OCI-LY1 (cell line): ENCODE data around the gene CLDN22.

Experiments used
- H2AFZ ChIP-seq: fragments of 200-600 bp; sonication (generic), shearing (Covaris generic); 2 replicates; pipeline ENCODE4 v1.6.0; 2014; ENCODE audit warnings: antibody characterized with exemption, mild to moderate bottlenecking, low read length
- H3F3A ChIP-seq: fragments of 200-600 bp; sonication (generic), shearing (Covaris generic); 2 replicates; pipeline ENCODE4 v1.6.0; 2014; ENCODE audit warnings: mild to moderate bottlenecking, antibody characterized with exemption, low read length, moderate library complexity; ENCODE audit not compliant: insufficient read depth
- H3K27ac ChIP-seq: fragments of 200-600 bp; sonication (generic); 2 replicates; pipeline ENCODE4 v1.5.1; 2014; ENCODE audit warnings: low read length, mixed run types, mild to moderate bottlenecking, low read depth; ENCODE audit not compliant: poor library complexity, severe bottlenecking
- H3K27me3 ChIP-seq: fragments of 200-600 bp; sonication (generic); 2 replicates; pipeline ENCODE4 v1.6.0; 2014; ENCODE audit warnings: antibody characterized with exemption, mild to moderate bottlenecking, low read length, moderate library complexity; ENCODE audit not compliant: insufficient read depth
- H3K36me3 ChIP-seq: fragments of 200-600 bp; sonication (generic); 2 replicates; pipeline ENCODE4 v1.6.1; 2014; ENCODE audit warnings: mild to moderate bottlenecking, antibody characterized with exemption, low read length, moderate library complexity, mixed read lengths; ENCODE audit not compliant: insufficient read depth
- H3K4me1 ChIP-seq: fragments of 200-600 bp; sonication (generic); 2 replicates; pipeline ENCODE4 v1.5.1; 2014; ENCODE audit warnings: mild to moderate bottlenecking, low read length, moderate library complexity; ENCODE audit not compliant: insufficient read depth, severe bottlenecking
- H3K4me2 ChIP-seq: fragments of 200-600 bp; sonication (generic), shearing (Covaris generic); 2 replicates; pipeline ENCODE4 v1.6.1; 2014; ENCODE audit warnings: low read length
- H3K4me3 ChIP-seq: fragments of 200-600 bp; sonication (generic); 2 replicates; pipeline ENCODE4 v1.5.1; 2014; ENCODE audit warnings: low read length, low read depth, mild to moderate bottlenecking, mixed read lengths; ENCODE audit not compliant: poor library complexity, severe bottlenecking
- H3K79me2 ChIP-seq: fragments of 200-600 bp; shearing (Covaris generic); 2 replicates; pipeline ENCODE4 v1.6.1; 2016; ENCODE audit warnings: mixed run types, low read length, mixed read lengths; ENCODE audit not compliant: insufficient read depth
- H3K9ac ChIP-seq: fragments of 200-600 bp; sonication (generic), shearing (Covaris generic); 2 replicates; pipeline ENCODE4 v1.6.1; 2014; ENCODE audit warnings: mild to moderate bottlenecking, low read length, mixed read lengths
- H3K9me2 ChIP-seq: fragments of 200-600 bp; sonication (generic), shearing (Covaris generic); 2 replicates; pipeline ENCODE4 v1.6.1; 2014; ENCODE audit warnings: low read depth, mild to moderate bottlenecking, low read length, mixed read lengths
- H3K9me3 ChIP-seq: fragments of 200-600 bp; shearing (Covaris generic); 2 replicates; pipeline ENCODE4 v1.6.1; 2014; ENCODE audit warnings: low read length, mixed read lengths
- H4K20me1 ChIP-seq: fragments of 200-600 bp; sonication (generic), shearing (Covaris generic); 2 replicates; pipeline ENCODE4 v1.6.0; 2016; ENCODE audit warnings: mild to moderate bottlenecking, low read length; ENCODE audit not compliant: insufficient read depth
- EZH2 ChIP-seq: fragments of 200-600 bp; sonication (generic), shearing (Covaris generic); IDR thresholded peaks from 2 replicates; pipeline ENCODE4 v1.8.0; 2017; ENCODE audit warnings: borderline replicate concordance, mixed run types, mild to moderate bottlenecking, antibody characterized with exemption, low read length, moderate library complexity, mixed read lengths
- TF ChIP-seq, protein P1 (sequence below): fragments of 200-600 bp; sonication (generic), shearing (Covaris generic); IDR thresholded peaks from 2 replicates; pipeline ENCODE4 v1.5.1; 2017; ENCODE audit warnings: mild to moderate bottlenecking, antibody characterized with exemption, low read length, moderate library complexity, mixed read lengths

CLDN22 gene

DNA sequence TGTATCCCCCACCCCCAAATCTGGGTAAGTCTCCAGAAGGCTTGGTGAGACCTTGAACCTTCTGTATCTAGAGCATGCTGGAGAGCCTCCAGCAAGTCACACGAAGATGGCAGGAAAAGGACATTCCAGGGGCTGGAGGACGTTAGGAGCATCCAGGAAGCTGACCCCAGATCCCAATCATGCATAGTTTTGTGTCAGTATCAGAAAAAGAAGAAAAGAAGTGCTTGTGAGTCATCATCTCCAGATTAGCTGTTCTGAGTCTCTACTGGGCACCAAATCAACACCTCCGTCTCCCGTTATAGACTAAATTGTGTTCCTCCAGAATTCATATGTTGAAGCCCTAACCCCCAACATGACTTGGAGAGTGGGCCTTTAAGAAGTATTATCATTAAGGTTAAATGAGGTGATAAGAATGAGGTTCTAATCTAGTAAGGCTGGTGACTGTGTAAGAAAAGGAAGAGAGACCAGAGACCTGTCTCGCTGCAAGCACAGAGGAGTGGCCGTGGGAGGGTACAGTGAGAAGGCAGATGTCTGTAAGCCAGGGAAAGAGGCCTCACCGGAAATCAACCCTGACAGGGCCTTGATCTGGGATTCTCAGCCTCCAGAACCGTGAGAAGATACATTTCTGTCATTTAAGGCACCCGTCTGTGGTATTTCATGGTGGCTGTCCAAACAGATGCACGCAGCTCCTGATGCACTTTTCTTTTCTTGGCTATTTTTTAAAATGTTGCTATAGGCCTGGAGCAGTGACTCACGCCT lies 40.3 kb upstream of the CLDN22 start:
- no peak overlapping the region for H3K4me3 ChIP-seq
- no peak overlapping the region for H3K27ac ChIP-seq
- no peaks in the 10 kb centered on the region for H3K36me3 ChIP-seq
- no peak overlapping the region for H3K4me2 ChIP-seq
- H3K9me3 ChIP-seq = no peaks in the 10 kb centered on the region
- no peaks in the 10 kb centered on the region for H4K20me1 ChIP-seq
- H2AFZ ChIP-seq = no peak overlapping the region
- H3K9me2 ChIP-seq = no peaks in the 10 kb centered on the region
- H3F3A ChIP-seq = no peaks in the 10 kb centered on the region
- no peak overlapping the region for H3K9ac ChIP-seq
- no peaks in the 10 kb centered on the region for H3K4me1 ChIP-seq
- 0 out of 2 replicates have a peak, but pooled peaks cover 4% of the 10 kb centered on the region for H3K27me3 ChIP-seq
- no peaks in the 10 kb centered on the region for H3K79me2 ChIP-seq
- TF ChIP-seq EZH2 = no peak
- TF ChIP-seq, protein P1, sequence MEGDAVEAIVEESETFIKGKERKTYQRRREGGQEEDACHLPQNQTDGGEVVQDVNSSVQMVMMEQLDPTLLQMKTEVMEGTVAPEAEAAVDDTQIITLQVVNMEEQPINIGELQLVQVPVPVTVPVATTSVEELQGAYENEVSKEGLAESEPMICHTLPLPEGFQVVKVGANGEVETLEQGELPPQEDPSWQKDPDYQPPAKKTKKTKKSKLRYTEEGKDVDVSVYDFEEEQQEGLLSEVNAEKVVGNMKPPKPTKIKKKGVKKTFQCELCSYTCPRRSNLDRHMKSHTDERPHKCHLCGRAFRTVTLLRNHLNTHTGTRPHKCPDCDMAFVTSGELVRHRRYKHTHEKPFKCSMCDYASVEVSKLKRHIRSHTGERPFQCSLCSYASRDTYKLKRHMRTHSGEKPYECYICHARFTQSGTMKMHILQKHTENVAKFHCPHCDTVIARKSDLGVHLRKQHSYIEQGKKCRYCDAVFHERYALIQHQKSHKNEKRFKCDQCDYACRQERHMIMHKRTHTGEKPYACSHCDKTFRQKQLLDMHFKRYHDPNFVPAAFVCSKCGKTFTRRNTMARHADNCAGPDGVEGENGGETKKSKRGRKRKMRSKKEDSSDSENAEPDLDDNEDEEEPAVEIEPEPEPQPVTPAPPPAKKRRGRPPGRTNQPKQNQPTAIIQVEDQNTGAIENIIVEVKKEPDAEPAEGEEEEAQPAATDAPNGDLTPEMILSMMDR = no peak

DNA sequence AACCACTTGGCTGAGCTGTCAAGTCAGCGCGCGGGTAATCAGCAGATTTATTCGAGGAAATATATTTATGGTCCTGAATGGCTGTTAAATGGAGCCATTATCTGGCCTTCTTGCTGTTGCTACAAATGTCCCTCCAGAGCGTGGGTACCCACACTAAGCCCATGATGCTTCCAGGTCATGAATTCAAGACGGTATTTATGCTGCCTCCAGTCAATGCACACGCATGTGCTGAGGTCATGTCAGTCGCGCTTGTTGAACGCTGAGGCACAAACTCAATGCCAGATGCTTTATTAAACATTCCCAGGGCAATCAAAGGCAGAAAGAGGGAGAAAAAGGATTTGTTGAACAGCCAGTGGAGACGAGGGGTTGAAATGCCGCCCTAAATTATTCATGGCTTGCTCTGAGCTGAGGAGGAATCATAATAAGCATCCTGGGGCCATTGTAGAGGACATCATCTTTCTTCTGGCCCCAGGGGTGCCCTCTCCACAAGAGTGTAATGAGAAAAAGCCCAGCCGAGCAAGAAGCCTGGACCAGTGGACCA lies 38.2 kb upstream of the CLDN22 start:
- Histone ChIP-seq H3K4me3 (no peak overlapping the region), H4K20me1 (no peaks in the 10 kb centered on the region), H3K27ac (no peak overlapping the region), H2AFZ (no peak overlapping the region), H3K9me3 (no peaks in the 10 kb centered on the region), H3K36me3 (no peaks in the 10 kb centered on the region), H3K79me2 (no peaks in the 10 kb centered on the region), H3K4me2 (no peak overlapping the region), H3K4me1 (no peaks in the 10 kb centered on the region), H3F3A (no peaks in the 10 kb centered on the region), H3K9ac (no peak overlapping the region), H3K9me2 (no peaks in the 10 kb centered on the region), H3K27me3 (0 out of 2 replicates have a peak, but pooled peaks cover 4% of the 10 kb centered on the region)
- TF ChIP-seq, protein P1 = no peak
- TF ChIP-seq EZH2 = no peak

DNA sequence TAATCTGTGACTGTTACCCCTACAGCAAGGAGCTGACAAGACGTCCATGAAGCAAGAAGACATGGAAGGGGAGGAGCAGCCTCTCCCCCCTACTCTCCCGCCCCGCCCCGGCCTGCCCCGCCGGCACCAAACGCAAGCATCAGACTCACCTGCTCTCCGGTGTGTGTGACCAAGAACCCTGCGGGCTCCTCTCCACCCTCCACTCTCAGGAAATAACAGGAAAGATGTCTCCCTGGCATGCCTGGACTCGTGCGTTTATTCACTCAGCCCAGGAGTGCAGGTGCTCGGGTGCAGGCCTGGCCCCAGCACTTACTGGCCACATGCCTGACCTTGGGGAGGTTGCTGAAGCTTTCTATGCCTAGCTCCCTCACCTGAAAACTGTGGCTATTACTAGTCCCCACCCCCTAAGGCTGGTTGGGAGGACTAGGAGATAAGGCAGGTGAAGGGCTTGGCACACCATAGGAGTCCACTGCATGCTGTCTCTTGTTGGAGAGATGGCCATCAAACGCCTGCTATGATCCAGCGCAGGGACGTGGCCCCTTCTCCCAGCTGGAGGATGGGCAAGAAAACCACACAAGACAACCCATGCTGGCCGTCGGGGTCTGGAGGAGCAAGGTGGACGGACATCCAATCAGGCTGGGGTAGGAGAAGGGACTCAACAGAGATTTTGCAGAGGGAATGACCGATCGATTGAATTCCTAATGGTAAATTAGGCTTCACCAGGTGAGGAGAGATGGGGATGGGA lies 37.0 kb upstream of the CLDN22 start:
- Histone ChIP-seq H3K79me2 (no peaks in the 10 kb centered on the region), H3K4me3 (no peak overlapping the region), H3K9ac (no peak overlapping the region), H3K27me3 (0 out of 2 replicates have a peak, but pooled peaks cover 4% of the 10 kb centered on the region), H3K27ac (no peak overlapping the region), H3F3A (no peaks in the 10 kb centered on the region), H3K9me3 (no peaks in the 10 kb centered on the region), H4K20me1 (no peaks in the 10 kb centered on the region), H2AFZ (no peak overlapping the region), H3K9me2 (no peaks in the 10 kb centered on the region), H3K4me1 (no peaks in the 10 kb centered on the region), H3K36me3 (no peaks in the 10 kb centered on the region), H3K4me2 (no peak overlapping the region)
- TF ChIP-seq, protein P1 = no peak
- no peak for TF ChIP-seq EZH2
